ENCODE measurements around the gene MMADHC. TPM values are rescaled to one million over a fixed set of nuclear protein-coding genes. Genes with fewer than 3 reads are reported as not detected.

MMADHC gene
- total RNA-seq, 2 experiments from 2014 or later, result 94.7 to 136 TPM

DNA sequence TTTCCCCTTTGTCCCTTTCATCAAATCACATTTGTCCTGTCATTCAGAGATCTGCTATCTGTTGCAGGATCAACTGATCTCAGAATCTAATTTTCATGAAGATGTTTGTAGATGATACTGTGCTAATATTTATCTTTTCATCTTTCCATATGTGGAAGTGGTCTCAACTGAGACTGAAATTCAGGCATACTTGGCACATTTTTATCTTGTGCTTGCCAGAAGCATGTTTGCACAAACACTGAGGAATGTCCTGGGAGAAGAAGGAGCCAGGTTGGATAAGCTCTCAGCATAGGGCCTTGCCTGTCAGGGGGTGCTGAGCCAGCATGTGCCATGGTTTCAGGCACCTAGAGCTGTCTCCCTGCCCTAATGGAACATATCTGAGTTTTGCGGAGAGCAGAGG is 24.5 kb upstream of the MMADHC start:
- Mint-ChIP-seq H3K36me3 (ENCODE audit: low read depth) (no peaks in the 10 kb centered on the region), H3K27ac (no peak overlapping the region), H3K27me3 (peaks cover 3% of the 10 kb centered on the region), H3K4me3 (no peak overlapping the region), H3K9me3 (ENCODE audit: low read depth) (no peaks in the 10 kb centered on the region), H3K4me1 (no peaks in the 10 kb centered on the region)
- ChIA-PET CTCF (no interaction called here), POLR2A (no interaction called here)
- DNase-seq (no peak), ATAC-seq (no peak)
- intact Hi-C loops (cut with DNase I, micrococcal nuclease), result no loop called here

DNA sequence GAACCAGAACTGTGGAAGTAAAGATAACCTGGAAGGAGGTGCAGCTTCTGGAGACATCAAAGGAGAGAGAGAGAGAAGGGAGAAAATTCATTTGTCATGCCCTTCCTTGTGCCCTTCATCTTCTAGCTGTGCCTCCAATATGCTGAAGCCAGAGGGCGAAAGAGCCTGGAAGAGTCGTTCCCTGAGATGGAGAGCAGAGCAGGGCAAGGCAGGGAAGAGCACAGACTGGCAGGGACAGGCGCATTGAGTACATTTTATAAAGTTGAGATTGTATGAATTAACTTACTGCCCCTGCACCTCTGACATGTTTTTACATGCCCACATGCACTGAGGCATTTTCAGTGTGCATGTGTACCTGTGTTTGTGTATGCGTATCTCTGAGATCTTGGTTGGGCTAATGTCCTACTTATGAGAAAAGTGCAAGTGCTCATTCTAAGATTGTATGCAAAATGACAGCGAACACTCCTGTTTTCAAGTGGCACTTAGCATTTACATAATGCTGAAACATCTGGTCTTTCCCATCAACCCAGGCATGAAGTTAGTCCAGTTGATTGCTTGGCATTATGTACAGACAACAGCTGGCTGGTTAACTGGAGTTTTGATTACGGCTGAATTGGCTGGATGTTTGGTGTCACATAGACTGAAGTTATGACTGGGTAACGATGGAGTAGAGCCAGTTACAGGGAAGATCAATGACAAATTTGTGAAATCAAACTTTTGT is 23.7 kb upstream of the MMADHC start:
- no peaks in the 10 kb centered on the region for H3K36me3 Mint-ChIP-seq (ENCODE audit: low read depth)
- ChIA-PET POLR2A (no interaction called here), CTCF (no interaction called here)
- ATAC-seq (no peak), DNase-seq (no peak)
- H3K4me1 Mint-ChIP-seq, result no peaks in the 10 kb centered on the region
- intact Hi-C loops (cut with DNase I, micrococcal nuclease), result no loop called here
- H3K4me3 Mint-ChIP-seq, result no peak overlapping the region
- no peak overlapping the region for H3K27ac Mint-ChIP-seq
- peaks cover under 1% of the 10 kb centered on the region for H3K27me3 Mint-ChIP-seq
- no peaks in the 10 kb centered on the region for H3K9me3 Mint-ChIP-seq (ENCODE audit: low read depth)

DNA sequence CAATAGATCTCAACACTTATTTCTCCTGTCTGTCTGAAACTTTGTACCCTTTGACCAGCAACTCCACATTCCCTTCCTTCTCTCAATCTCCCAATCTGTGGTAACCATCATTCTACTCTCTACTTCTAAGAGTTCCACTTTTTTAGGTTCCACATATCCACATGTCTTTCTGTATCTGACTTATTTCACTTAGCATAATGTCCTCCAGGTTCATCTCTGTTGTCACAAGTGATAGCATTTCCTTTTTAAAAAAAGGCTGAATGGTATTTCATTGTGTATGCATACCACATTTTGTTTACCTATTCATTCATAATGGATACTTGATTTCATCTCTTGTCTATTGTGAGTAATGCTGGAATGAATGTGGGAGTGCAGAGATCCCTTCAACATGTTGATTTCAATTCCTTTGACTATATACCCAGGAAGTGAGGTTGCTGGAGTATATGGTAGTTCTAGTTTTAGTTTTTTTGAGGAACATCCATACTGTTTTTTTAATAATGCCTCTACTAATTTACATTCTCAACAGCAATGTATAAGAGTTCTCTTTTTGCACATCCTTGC is 18.8 kb upstream of the MMADHC start:
- Mint-ChIP-seq H3K9me3 (ENCODE audit: low read depth) (no peaks in the 10 kb centered on the region), H3K36me3 (ENCODE audit: low read depth) (no peaks in the 10 kb centered on the region), H3K4me1 (peaks cover 7% of the 10 kb centered on the region), H3K27ac (no peak overlapping the region), H3K27me3 (no peaks in the 10 kb centered on the region), H3K4me3 (no peak overlapping the region)
- CTCF ChIA-PET, result interaction anchor here (1.8 kb wide), 1 partner anchor 9 kb away, joined by 5 read pairs; no protein-coding TSS in a partner anchor
- no peak for ATAC-seq
- no peak for DNase-seq
- intact Hi-C loops (cut with DNase I, micrococcal nuclease), result no loop called here
- POLR2A ChIA-PET, result no interaction called here

DNA sequence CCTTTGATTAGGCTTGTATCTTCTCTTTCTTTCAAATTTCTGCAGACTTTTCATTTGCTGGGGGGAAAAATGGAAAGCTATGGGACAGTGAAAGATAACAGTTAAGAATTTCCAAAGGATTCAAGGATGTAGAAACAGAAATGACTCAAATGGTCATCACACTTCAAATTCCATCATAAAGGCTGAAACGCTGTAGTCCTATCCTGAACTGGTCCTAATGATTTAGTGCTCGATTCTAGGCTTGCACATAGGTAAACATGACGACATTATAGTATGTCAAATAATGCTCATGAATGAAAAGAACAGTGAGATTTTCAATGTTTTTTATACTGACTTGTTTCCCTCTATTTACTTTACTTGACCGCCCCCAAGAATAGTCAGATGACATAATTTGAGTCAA is 15.7 kb upstream of the MMADHC start:
- Mint-ChIP-seq H3K4me3 (no peak overlapping the region), H3K9me3 (ENCODE audit: low read depth) (no peaks in the 10 kb centered on the region), H3K4me1 (peaks cover 10% of the 10 kb centered on the region), H3K27ac (no peak overlapping the region), H3K36me3 (ENCODE audit: low read depth) (no peaks in the 10 kb centered on the region), H3K27me3 (no peaks in the 10 kb centered on the region)
- ChIA-PET POLR2A (no interaction called here), CTCF (interaction anchor here (1.4 kb wide), 1 partner anchor 1636 kb away, joined by 10 read pairs; no protein-coding TSS in a partner anchor)
- no peak for ATAC-seq
- DNase-seq, result no peak
- intact Hi-C loops (cut with DNase I, micrococcal nuclease), result no loop called here

DNA sequence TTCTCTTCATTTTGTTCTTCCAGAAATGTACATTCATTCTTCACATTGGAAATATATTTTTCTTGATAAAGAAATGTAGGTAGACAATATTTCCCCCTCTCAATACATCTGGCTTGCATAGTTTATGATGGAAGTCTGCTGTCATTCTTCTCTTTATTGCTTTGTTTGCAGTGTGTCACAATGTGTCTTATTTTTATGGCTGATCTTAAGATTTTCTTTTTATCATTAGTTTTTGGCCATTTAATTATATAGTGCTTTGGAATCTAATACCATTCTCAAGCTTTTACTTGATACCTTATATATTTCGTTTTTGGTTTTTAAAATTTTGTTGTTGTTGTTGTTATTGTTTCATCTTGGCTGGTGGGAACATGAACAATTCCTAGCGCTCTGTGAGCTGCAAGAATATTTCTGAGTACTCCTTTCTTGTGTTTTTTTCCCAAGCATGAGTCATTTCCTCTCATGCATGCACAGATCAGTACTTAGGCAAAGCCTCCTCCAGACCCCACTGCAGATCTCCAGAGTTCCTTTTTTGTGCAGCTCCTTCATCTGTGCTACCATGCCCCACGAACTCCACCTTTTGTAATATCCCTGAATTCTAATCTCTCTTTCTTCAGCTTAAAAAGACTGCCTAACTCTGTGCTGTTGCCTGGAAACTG is 13.7 kb upstream of the MMADHC start:
- Mint-ChIP-seq H3K36me3 (ENCODE audit: low read depth) (no peaks in the 10 kb centered on the region), H3K27me3 (no peaks in the 10 kb centered on the region), H3K9me3 (ENCODE audit: low read depth) (no peaks in the 10 kb centered on the region), H3K4me1 (peaks cover 22% of the 10 kb centered on the region), H3K27ac (no peak overlapping the region), H3K4me3 (no peak overlapping the region)
- ATAC-seq (no peak), DNase-seq (no peak)
- ChIA-PET CTCF (interaction anchor here (0.9 kb wide), 1 partner anchor 17 kb away, joined by 3 read pairs; no protein-coding TSS in a partner anchor), POLR2A (interaction anchor here (0.6 kb wide), 1 partner anchor 1824 kb away, joined by 4 read pairs; no protein-coding TSS in a partner anchor)
- intact Hi-C loops (cut with DNase I, micrococcal nuclease), result no loop called here

DNA sequence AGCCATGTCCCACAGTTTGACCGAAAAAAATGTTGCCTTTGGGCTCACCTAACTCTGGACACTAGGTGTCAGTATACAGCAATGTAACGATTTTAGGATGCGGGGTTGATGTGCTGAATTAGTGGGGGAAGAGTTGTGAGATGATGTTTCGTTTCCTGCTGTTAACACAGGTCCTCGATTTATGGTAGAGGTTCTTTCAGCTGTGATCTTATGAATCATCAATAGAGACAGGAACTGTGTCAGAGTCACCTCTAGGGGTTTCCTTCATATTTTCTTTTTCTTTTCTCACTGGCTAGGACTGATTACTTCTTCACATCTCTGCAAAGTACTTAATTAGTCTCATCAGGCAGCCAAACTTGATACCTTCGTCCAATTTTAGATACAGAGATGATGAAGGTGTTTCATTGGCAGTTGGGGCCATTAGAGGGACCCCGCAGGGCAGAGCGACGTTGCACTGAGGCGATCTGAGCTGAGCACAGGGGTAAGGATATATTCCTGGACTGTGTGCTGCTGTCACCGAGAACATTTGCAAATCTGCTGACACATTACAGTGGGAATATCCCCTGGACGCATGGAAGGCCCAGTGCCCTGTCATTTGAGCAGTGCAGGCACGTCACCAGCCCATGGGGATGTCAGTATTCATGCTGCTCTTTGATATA is 10.2 kb upstream of the MMADHC start:
- CTCF ChIA-PET, result interaction anchor here (0.5 to 4.1 kb wide), 13 partner anchors 10 to 1834 kb away, joined by 3 to 20 read pairs (median 4); no protein-coding TSS in a partner anchor
- ATAC-seq (peak; percentile 100), DNase-seq (peak; percentile 57)
- Mint-ChIP-seq H3K9me3 (ENCODE audit: low read depth) (no peaks in the 10 kb centered on the region), H3K36me3 (ENCODE audit: low read depth) (no peaks in the 10 kb centered on the region), H3K4me3 (no peak overlapping the region), H3K27me3 (no peaks in the 10 kb centered on the region), H3K27ac (peak overlapping the region; percentile 0), H3K4me1 (peaks cover 22% of the 10 kb centered on the region)
- intact Hi-C loops (cut with DNase I, micrococcal nuclease), result loop anchor here (1.0 to 5.0 kb wide), 10 partner anchors 43 to 1840 kb away; partner anchors contain the start of gene RND3 (in 2 of the 2)
- POLR2A ChIA-PET, result no interaction called here

DNA sequence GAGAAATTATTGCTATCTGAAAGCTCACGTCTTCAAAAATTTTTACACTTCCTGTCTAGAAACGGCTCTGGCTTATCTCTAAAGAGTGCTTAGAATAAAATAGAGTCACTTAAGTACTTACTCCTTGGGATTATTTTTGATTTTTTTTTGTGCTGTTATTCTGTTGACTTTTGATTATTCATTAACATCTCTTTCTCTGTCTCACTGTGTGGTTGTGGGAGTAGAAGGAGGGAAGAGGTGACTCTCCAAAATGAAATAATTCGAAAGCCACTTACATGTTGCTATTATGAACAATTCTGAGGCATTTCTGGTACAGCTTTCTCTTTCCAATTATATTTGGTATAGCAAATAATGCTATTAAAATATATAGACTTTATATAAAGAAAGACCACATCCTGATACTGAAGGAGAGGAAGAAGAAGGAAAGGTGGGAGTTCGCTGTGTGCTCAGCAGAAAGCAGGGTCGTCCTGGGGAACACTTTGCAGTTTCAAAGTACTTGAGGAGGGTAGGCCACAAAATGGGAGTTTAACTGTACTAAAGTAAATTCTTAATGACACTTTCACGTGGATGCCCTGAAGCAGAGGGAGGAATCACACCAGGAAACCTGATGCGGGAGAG is 9.6 kb upstream of the MMADHC start:
- intact Hi-C loops (cut with DNase I, micrococcal nuclease), result loop anchor here (1.0 to 5.0 kb wide), 9 partner anchors 115 to 1840 kb away; partner anchors contain the start of gene RND3 (in 2 of the 2)
- peak; percentile 4 for ATAC-seq
- CTCF ChIA-PET, result interaction anchor here (0.6 to 4.1 kb wide), 10 partner anchors 10 to 1642 kb away, joined by 3 to 20 read pairs (median 4); no protein-coding TSS in a partner anchor

DNA sequence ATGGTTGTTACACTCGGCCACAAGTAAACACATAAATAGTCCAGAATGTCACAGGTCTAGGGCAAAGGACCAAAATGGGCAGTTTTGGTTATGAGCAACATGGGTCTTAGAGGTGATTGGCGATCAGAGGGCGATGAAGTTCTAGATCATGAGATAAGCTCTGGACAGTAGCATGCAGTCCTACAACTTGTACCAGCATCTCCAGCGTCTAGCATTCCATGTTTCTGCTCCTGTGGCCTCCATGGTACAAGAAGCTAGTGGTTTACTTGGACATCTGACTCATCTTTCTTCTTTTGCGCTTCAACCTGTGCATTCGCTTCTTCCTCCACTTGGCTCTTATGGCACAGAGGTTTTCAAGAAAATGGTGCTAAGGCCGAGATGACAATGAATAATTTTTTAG is 8.9 kb upstream of the MMADHC start:
- intact Hi-C loops (cut with DNase I, micrococcal nuclease), result loop anchor here (2.0 to 5.0 kb wide), 4 partner anchors 116 to 1841 kb away; no protein-coding TSS in a partner anchor
- Mint-ChIP-seq H3K9me3 (ENCODE audit: low read depth) (no peaks in the 10 kb centered on the region), H3K4me3 (no peak overlapping the region), H3K27ac (no peak overlapping the region), H3K36me3 (ENCODE audit: low read depth) (no peaks in the 10 kb centered on the region), H3K27me3 (peaks cover 7% of the 10 kb centered on the region), H3K4me1 (peaks cover 16% of the 10 kb centered on the region)
- CTCF ChIA-PET, result interaction anchor here (0.6 to 4.1 kb wide), 5 partner anchors 9 to 1643 kb away, joined by 3 to 20 read pairs (median 4); partner anchors contain the start of gene MMADHC
- POLR2A ChIA-PET, result no interaction called here
- DNase-seq, result no peak
- ATAC-seq, result no peak

More for the DNA sequence above, 9.6 kb upstream of the MMADHC start:
- Mint-ChIP-seq H3K9me3 (ENCODE audit: low read depth) (no peaks in the 10 kb centered on the region), H3K27me3 (peaks cover 2% of the 10 kb centered on the region), H3K36me3 (ENCODE audit: low read depth) (no peaks in the 10 kb centered on the region), H3K4me1 (peaks cover 22% of the 10 kb centered on the region), H3K4me3 (no peak overlapping the region), H3K27ac (peak overlapping the region; percentile 0)
- POLR2A ChIA-PET, result no interaction called here
- DNase-seq, result no peak

DNA sequence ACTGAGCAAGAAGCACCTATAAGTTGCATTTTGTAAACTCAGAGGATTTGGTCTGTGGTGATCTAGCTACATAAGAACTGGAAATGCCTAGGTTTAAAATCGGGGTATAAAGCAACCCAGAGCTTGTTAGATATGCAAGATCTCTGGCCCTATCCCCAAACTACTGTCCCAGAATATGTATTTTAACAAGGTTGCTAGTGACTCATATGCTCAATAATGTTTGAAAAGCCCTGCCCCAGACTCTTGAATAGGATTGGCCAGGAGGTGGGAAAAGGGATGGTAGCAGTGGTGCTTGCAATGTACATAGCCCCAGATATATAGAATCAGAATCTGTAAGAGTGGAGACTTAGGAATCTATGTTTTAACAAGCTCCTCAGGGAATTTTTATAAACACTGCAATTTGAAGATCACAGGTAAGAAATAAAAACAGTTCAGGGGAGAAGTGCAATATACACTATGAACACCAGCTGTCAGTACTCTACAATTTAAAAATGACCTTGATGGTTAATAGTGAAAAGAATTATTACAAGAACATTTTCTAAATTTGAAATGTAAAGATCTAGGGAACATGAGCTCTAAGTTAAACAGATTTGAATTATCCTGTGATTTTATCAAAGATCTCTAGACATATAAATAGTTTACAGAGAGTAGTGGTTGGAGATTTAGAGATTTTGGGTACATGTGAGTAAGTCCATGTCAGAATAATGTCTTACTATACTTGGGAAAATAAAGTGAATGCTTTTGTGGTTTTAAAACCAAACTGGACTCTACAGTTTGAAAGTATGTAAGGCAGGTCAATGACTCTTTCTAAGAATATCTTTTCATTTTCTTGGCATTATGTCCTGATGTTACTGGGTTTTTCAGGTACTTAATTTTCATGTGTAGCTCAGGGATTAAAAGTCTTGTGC is 7.7 kb upstream of the MMADHC start:
- DNase-seq (no peak), ATAC-seq (no peak)
- no peak overlapping the region for H3K4me3 Mint-ChIP-seq
- ChIA-PET CTCF (interaction anchor here (0.6 to 4.1 kb wide), 3 partner anchors 1496 to 1676 kb away, joined by 3 to 20 read pairs (median 4); no protein-coding TSS in a partner anchor), POLR2A (no interaction called here)
- H3K27ac Mint-ChIP-seq, result no peak overlapping the region
- H3K9me3 Mint-ChIP-seq (ENCODE audit: low read depth), result no peaks in the 10 kb centered on the region
- peaks cover 7% of the 10 kb centered on the region for H3K27me3 Mint-ChIP-seq
- no peaks in the 10 kb centered on the region for H3K36me3 Mint-ChIP-seq (ENCODE audit: low read depth)
- intact Hi-C loops (cut with DNase I, micrococcal nuclease), result loop anchor here (5.0 kb wide), 3 partner anchors 117 to 1842 kb away; no protein-coding TSS in a partner anchor
- H3K4me1 Mint-ChIP-seq, result peaks cover 13% of the 10 kb centered on the region

DNA sequence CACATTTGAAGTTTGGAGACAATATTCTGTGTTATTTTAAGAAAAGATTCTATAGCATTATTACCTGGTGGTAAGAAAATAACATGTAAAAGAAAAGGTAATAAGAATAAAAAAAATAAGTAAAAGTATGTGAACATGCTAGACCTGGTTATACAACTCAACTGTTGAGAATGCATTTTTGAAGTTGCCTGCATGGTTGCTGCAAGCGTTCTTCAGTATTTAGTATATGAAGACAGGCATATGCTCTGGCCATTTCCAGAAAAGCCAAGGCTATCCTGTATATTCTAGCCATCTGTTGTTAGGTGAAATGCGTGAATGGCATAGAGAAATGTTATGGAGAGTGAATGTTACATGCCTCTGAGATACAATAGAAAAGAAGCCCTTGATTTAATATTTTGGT is 6.8 kb upstream of the MMADHC start:
- Mint-ChIP-seq H3K27me3 (peaks cover 11% of the 10 kb centered on the region), H3K27ac (no peak overlapping the region), H3K9me3 (ENCODE audit: low read depth) (no peaks in the 10 kb centered on the region), H3K4me1 (peaks cover 13% of the 10 kb centered on the region), H3K36me3 (ENCODE audit: low read depth) (no peaks in the 10 kb centered on the region), H3K4me3 (no peak overlapping the region)
- CTCF ChIA-PET, result interaction anchor here (0.6 to 0.7 kb wide), 3 partner anchors 1497 to 1677 kb away, joined by 3 to 4 read pairs (median 3); no protein-coding TSS in a partner anchor
- intact Hi-C loops (cut with DNase I, micrococcal nuclease), result no loop called here
- POLR2A ChIA-PET, result no interaction called here
- ATAC-seq (no peak), DNase-seq (no peak)
